AG04449 (cell line): ENCODE results near the gene ATP6V0E1.
"Not testable (repeated sequence)": the region's sequence is repeated elsewhere in the genome, so short reads cannot be mapped to it uniquely, and the experiment has no call there.

Source experiments
- CTCF ChIA-PET: fragments of 350-600 bp; formaldehyde crosslinking; extraction: SDS; loops from one replicate; lab custom pipeline; 2021; ENCODE audit warnings: antibody characterized with exemption; lab: Yijun Ruan, JAX
- POLR2A ChIA-PET: fragments of 400-600, 350-600 bp; formaldehyde crosslinking; extraction: SDS; loops from one replicate; lab custom pipeline; 2020; ENCODE audit warnings: antibody characterized with exemption, inconsistent platforms; lab: Yijun Ruan, JAX
- DNase-seq: peaks from one replicate; pipeline ENCODE4 v3.0.0-alpha.2; 2010; ENCODE audit warnings: low read depth, low spot score
- H3K4me3 ChIP-seq: 2 replicates; pipeline ENCODE4 v1.5.1; 2011; ENCODE audit warnings: low read depth, mild to moderate bottlenecking, control low read depth, low read length
- CTCF ChIP-seq: IDR thresholded peaks from one replicate; pipeline ENCODE4 v1.5.1; 2011; ENCODE audit warnings: mild to moderate bottlenecking, moderate library complexity, low read length, control low read depth, inconsistent platforms; ENCODE audit not compliant: insufficient read depth; ENCODE audit errors: missing control alignments

The ATP6V0E1 gene

GRCh38 chr5:173025651-173026050, 42.1 kb downstream of the ATP6V0E1 start:
- ChIA-PET CTCF (interaction anchor here (0.8 to 1.3 kb wide), 2 partner anchors 9 to 12 kb away, joined by 3 to 4 read pairs; no protein-coding TSS in a partner anchor), POLR2A (no interaction called here)
- H3K4me3 ChIP-seq: no peak overlapping the region
- DNase-seq: no peak
- no peak for TF ChIP-seq CTCF

- ChIA-PET POLR2A (no interaction called here), CTCF (no interaction called here)
- no peak overlapping the region for H3K4me3 ChIP-seq
- no peak for TF ChIP-seq CTCF
- no peak for DNase-seq
Measured at GRCh38 chr5:173027905-173028304, 44.3 kb downstream of the ATP6V0E1 start.

GRCh38 chr5:173028811-173029327, 45.3 kb downstream of the ATP6V0E1 start:
- ChIA-PET POLR2A (no interaction called here), CTCF (no interaction called here)
- DNase-seq: no peak
- no peak for TF ChIP-seq CTCF
- no peak overlapping the region for H3K4me3 ChIP-seq

- DNase-seq: no peak
- ChIA-PET CTCF (no interaction called here), POLR2A (interaction anchor here (0.7 kb wide), 1 partner anchor 13 kb away, joined by 3 read pairs; no protein-coding TSS in a partner anchor)
- TF ChIP-seq CTCF: no peak
- no peak overlapping the region for H3K4me3 ChIP-seq
Measured at GRCh38 chr5:173029499-173029921, 45.9 kb downstream of the ATP6V0E1 start.

GRCh38 chr5:173032096-173032495, 48.5 kb downstream of the ATP6V0E1 start:
- DNase-seq, POLR2A ChIA-PET, CTCF ChIA-PET, H3K4me3 ChIP-seq: not testable (repeated sequence)

- CTCF ChIA-PET: interaction anchor here (1.1 kb wide), 1 partner anchor 9 kb away, joined by 5 read pairs; no protein-coding TSS in a partner anchor
- POLR2A ChIA-PET: no interaction called here
- no peak overlapping the region for H3K4me3 ChIP-seq
- TF ChIP-seq CTCF: no peak
- DNase-seq: no peak
Measured at GRCh38 chr5:173032730-173033129, 49.2 kb downstream of the ATP6V0E1 start.

- ChIA-PET CTCF (interaction anchor here (1.1 to 1.2 kb wide), 2 partner anchors 8 to 110 kb away, joined by 3 to 5 read pairs; no protein-coding TSS in a partner anchor), POLR2A (no interaction called here)
- DNase-seq: no peak
- no peak overlapping the region for H3K4me3 ChIP-seq
- TF ChIP-seq CTCF: no peak
Measured at GRCh38 chr5:173033923-173034322, 50.4 kb downstream of the ATP6V0E1 start.
